GM12878 (cell line): Measurements from ENCODE around the gene DIAPH3. TPM values are rescaled to one million over a fixed set of nuclear protein-coding genes. Genes with fewer than 3 reads are reported as not detected.

Experiments used
- ATAC-seq: fragments of 200-7000 bp; cut with Tn5 transposase; 3 replicates; pipeline ENCODE4 v1.9.1; 2020; ENCODE audit warnings: mild to moderate bottlenecking, moderate library complexity
- BruUV-seq: library from RNA; stranded (reverse); fragments of 400-500 nt; replicated peaks from 2 replicates; lab custom pipeline; 2021; lab: Mats Ljungman, UMichigan
- CTCF ChIA-PET: fragments of 300-600 bp; sonication (Branson Sonifier 250); formaldehyde crosslinking; extraction: SDS; loops from one replicate; lab custom pipeline; 2021; ENCODE audit warnings: inconsistent platforms; lab: Yijun Ruan, JAX
- POLR2A ChIA-PET: fragments of 350-600 bp; formaldehyde crosslinking; extraction: SDS; loops from one replicate; lab custom pipeline; 2021; ENCODE audit warnings: inconsistent platforms; lab: Charles Lee
- RAD21 ChIA-PET: fragments of 300-600 bp; sonication (Branson Sonifier 250); formaldehyde crosslinking; loops from one replicate; lab custom pipeline; 2023; ENCODE audit warnings: antibody characterized with exemption; ENCODE audit not compliant: unreplicated experiment; lab: Charles Lee
- SMC1A ChIA-PET: fragments of 300-600 bp; sonication (Branson Sonifier 250); formaldehyde crosslinking; loops from one replicate; lab custom pipeline; 2023; ENCODE audit not compliant: unreplicated experiment, uncharacterized antibody; lab: Charles Lee
- DNase-seq: peaks from one replicate; pipeline ENCODE4 v3.0.0-alpha.2; 2011; ENCODE audit warnings: low read depth, low spot score
- FAIRE-seq: peaks from 3 replicates; lab custom pipeline; 2011; peaks lifted over from hg19 to GRCh38; lab: Jason Lieb, UNC
- H2AFZ ChIP-seq: 2 replicates; pipeline ENCODE4 v1.6.0; 2011; ENCODE audit warnings: low read depth, low read length, control low read depth; ENCODE audit not compliant: control insufficient read depth
- H3K27ac ChIP-seq: 2 replicates; pipeline ENCODE4 v1.5.1; 2011; ENCODE audit warnings: control low read depth; ENCODE audit not compliant: control insufficient read depth, insufficient read depth
- H3K27me3 ChIP-seq, 2 experiments: replicated peaks in 1 of 2; 2 replicates each; pipeline versions ENCODE4 v1.6.0 to v1.6.1; 2011; ENCODE audit warnings: low read length in 1 of 2; ENCODE audit not compliant: control insufficient read depth in 2 of 2, insufficient read depth in 2 of 2
- H3K36me3 ChIP-seq, 2 experiments: 2 replicates each; pipeline ENCODE4 v1.5.1; 2011; ENCODE audit warnings: low read length in 1 of 2; ENCODE audit not compliant: control insufficient read depth in 2 of 2, insufficient read depth in 2 of 2
- H3K4me1 ChIP-seq: 2 replicates; pipeline ENCODE4 v1.6.1; 2011; ENCODE audit warnings: mild to moderate bottlenecking, low read length, moderate library complexity, mixed read lengths; ENCODE audit not compliant: control insufficient read depth, insufficient read depth
- H3K4me2 ChIP-seq: 2 replicates; pipeline ENCODE4 v1.6.0; 2011; ENCODE audit warnings: control low read depth; ENCODE audit not compliant: control insufficient read depth, insufficient read depth
- H3K4me3 ChIP-seq: fragments of 200-600 bp; sonication (generic); 2 replicates; pipeline ENCODE4 v1.5.1; 2016
- H3K79me2 ChIP-seq: 2 replicates; pipeline ENCODE4 v1.6.0; 2011; ENCODE audit warnings: low read length; ENCODE audit not compliant: control insufficient read depth, insufficient read depth
- H3K9ac ChIP-seq: 2 replicates; pipeline ENCODE4 v1.8.0; 2011; ENCODE audit warnings: low read length, control low read depth, mixed read lengths; ENCODE audit not compliant: control insufficient read depth, insufficient read depth
- H3K9me3 ChIP-seq: replicated peaks from 3 replicates; pipeline ENCODE4 v1.5.1; 2011; ENCODE audit warnings: mild to moderate bottlenecking, low read length; ENCODE audit not compliant: control insufficient read depth, insufficient read depth
- H4K20me1 ChIP-seq: 2 replicates; pipeline ENCODE4 v1.6.0; 2011; ENCODE audit not compliant: control insufficient read depth, insufficient read depth
- BACH1 ChIP-seq: fragments of 450-650 bp; IDR thresholded peaks from 2 replicates; pipeline ENCODE4 v1.6.1; 2017; ENCODE audit warnings: mild to moderate bottlenecking, borderline replicate concordance
- BRCA1 ChIP-seq: IDR thresholded peaks from 2 replicates; pipeline ENCODE4 v1.6.1; 2011; ENCODE audit warnings: low read depth, low read length, improper control_type of control experiment
- CHD4 ChIP-seq: fragments of 200-600 bp; sonication (generic); IDR thresholded peaks from 2 replicates; pipeline ENCODE4 v1.6.1; 2016; ENCODE audit warnings: mild to moderate bottlenecking
- HDAC6 ChIP-seq: fragments of 200-600 bp; sonication (generic); IDR thresholded peaks from one replicate; pipeline ENCODE4 v1.8.0; 2017; ENCODE audit warnings: antibody characterized with exemption; ENCODE audit not compliant: unreplicated experiment
- IKZF2 ChIP-seq, 2 experiments: fragments of 450-650 bp; IDR thresholded peaks; 2 replicates each; pipeline ENCODE4 v1.6.1; 2017; ENCODE audit warnings: mild to moderate bottlenecking in 2 of 2, moderate library complexity in 2 of 2
- RB1 ChIP-seq: fragments of 450-650 bp; formaldehyde crosslinking; IDR thresholded peaks from 2 replicates; pipeline ENCODE4 v1.6.1; 2017; ENCODE audit warnings: mild to moderate bottlenecking, borderline replicate concordance
- RCOR1 ChIP-seq: conservative IDR thresholded peaks from 2 replicates; pipeline ENCODE4 v1.6.1; 2012; ENCODE audit warnings: low read depth, low read length, improper control_type of control experiment
- RELA ChIP-seq: fragments of 450-650 bp; IDR thresholded peaks from 2 replicates; pipeline ENCODE4 v1.8.0; 2014; ENCODE audit warnings: borderline replicate concordance; ENCODE audit not compliant: partially characterized antibody
- SIN3A ChIP-seq: IDR thresholded peaks from 2 replicates; pipeline ENCODE4 v1.6.1; 2012; ENCODE audit warnings: low read depth, low read length, improper control_type of control experiment
- SMAD1 ChIP-seq: fragments of 450-650 bp; IDR thresholded peaks from 2 replicates; pipeline ENCODE4 v1.6.1; 2018; ENCODE audit warnings: mild to moderate bottlenecking, low read depth; ENCODE audit not compliant: partially characterized antibody
- SREBF1 ChIP-seq: IDR thresholded peaks from 2 replicates; pipeline ENCODE4 v1.6.1; 2012; ENCODE audit warnings: mild to moderate bottlenecking, low read length
- STAT3 ChIP-seq: IDR thresholded peaks from 2 replicates; pipeline ENCODE4 v1.6.1; 2011; ENCODE audit warnings: low read depth, low read length, improper control_type of control experiment
- TCF3 ChIP-seq: IDR thresholded peaks from 2 replicates; pipeline ENCODE4 v1.6.1; 2012; ENCODE audit warnings: low read depth, mild to moderate bottlenecking, low read length, borderline replicate concordance; ENCODE audit not compliant: insufficient read depth
- WGBS: methylation state at CpG from one replicate; pipeline ENCODE4 v1.1.6; 2016; ENCODE audit warnings: low lambda C conversion rate; ENCODE audit not compliant: insufficient replicate concordance, insufficient coverage; ENCODE audit errors: missing lambda C conversion rate; 5-methylcytosine and 5-hydroxymethylcytosine counted together
- in situ Hi-C: fragments of 300-500 bp; cut with MboI; formaldehyde crosslinking; loops from 9 replicates; pipeline ENCODE4 v1.14.3; 2018; ENCODE audit warnings: mixed read lengths
- intact Hi-C: fragments of 100-400 bp; cut with micrococcal nuclease; formaldehyde crosslinking; loops from one replicate; pipeline ENCODE4 v1.14.2; 2022; ENCODE audit not compliant: unreplicated experiment
- polyA plus RNA-seq, 11 experiments: library from polyadenylated mRNA; depleted of rRNA in 4 of 11; unstranded in 6 of 11; stranded (reverse) in 5 of 11; fragments of >200 nt; fragmentation: Nextera tagmentation in 4 of 11; fragmentation: Illumina TruSeq in 1 of 11; extraction: Ambion mirVana in 4 of 11; extraction: Trizol in 1 of 11; gene quantifications; 1 replicate in 1 of 11; 2 replicates in 10 of 11; pipeline versions ENCODE4 v1.2.1 to v1.2.3, GENCODE V29; 2011 to 2016; ENCODE audit warnings: inconsistent platforms in 2 of 11, missing spikeins in 2 of 11, low read depth in 1 of 11
- total RNA-seq, 4 experiments: library from RNA; depleted of rRNA in 3 of 4; stranded (reverse); fragments of >200 nt in 3 of 4; fragmentation: Illumina TruSeq in 1 of 4; extraction: Trizol in 1 of 4; gene quantifications; 2 replicates each; pipeline versions ENCODE4 v1.2.1 to v1.2.3, GENCODE V29; 2013 to 2021

The DIAPH3 gene
- total and polyA plus RNA-seq, 10 of the 15 experiments (the other 5 are each of a cell fraction or from before 2014, with no cell fraction given): 10.1 to 25.2 (median 15.4) TPM

DNA sequence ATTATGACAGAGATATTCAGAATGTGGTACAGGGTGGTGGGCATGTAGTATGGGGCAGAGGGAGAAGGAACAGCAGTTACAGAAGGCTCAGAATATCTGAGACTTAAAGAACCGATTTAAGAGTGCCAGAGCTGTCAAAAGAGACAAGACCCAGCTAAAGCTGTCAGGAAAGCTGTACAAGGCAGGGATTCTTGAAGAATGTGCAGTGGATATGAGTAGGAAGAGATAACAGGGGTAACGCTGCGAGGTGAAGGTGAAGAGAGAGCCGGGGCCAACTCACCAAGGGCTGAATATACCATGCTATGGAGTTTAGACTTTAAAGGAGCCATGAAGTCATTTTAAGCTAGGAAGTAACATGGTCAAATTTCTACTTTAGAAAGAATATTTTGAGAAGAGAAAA is 381.0 kb downstream of the DIAPH3 start:
- no TSS peak for BruUV-seq
- intact Hi-C loops: no loop called here
- no peak overlapping the region for H2AFZ ChIP-seq
- no peak for TF ChIP-seq RELA
- TF ChIP-seq RB1: no peak
- no peak for TF ChIP-seq RCOR1
- TF ChIP-seq SMAD1: no peak
- no peak for TF ChIP-seq STAT3
- TF ChIP-seq BRCA1: no peak
- TF ChIP-seq SREBF1: no peak
- no peak for TF ChIP-seq SIN3A
- no peak for TF ChIP-seq IKZF2 (IDR thresholded peaks at IDR 0.05)
- no peak for TF ChIP-seq TCF3
- TF ChIP-seq HDAC6: no peak
- TF ChIP-seq BACH1: no peak
- TF ChIP-seq CHD4: no peak
- SMC1A ChIA-PET: interaction anchor here (1.2 kb wide), 1 partner anchor 25 kb away, joined by 3 read pairs; no protein-coding TSS in a partner anchor
- no peak overlapping the region for H3K9ac ChIP-seq
- no peak for ATAC-seq
- no peaks in the 10 kb centered on the region for H3K9me3 ChIP-seq
- no peak overlapping the region for H3K4me2 ChIP-seq
- H3K79me2 ChIP-seq: no peaks in the 10 kb centered on the region
- no peaks in the 10 kb centered on the region for H3K27me3 ChIP-seq
- H3K36me3 ChIP-seq: no peaks in the 10 kb centered on the region
- DNase-seq: no peak
- POLR2A ChIA-PET: interaction anchor here (1.4 kb wide), 1 partner anchor 28 kb away, joined by 3 read pairs; no protein-coding TSS in a partner anchor
- in situ Hi-C loops: no loop called here
- CTCF ChIA-PET: interaction anchor here (1.4 kb wide), 1 partner anchor 11 kb away, joined by 5 read pairs; no protein-coding TSS in a partner anchor
- no peak for FAIRE-seq
- no peak overlapping the region for H3K27ac ChIP-seq
- RAD21 ChIA-PET: interaction anchor here (1.2 kb wide), 1 partner anchor 124 kb away, joined by 3 read pairs; no protein-coding TSS in a partner anchor
- H3K4me3 ChIP-seq: no peak overlapping the region
- no peaks in the 10 kb centered on the region for H3K4me1 ChIP-seq
- no peaks in the 10 kb centered on the region for H4K20me1 ChIP-seq
- 97% methylated on average over 4 of the region's 4 CpGs for WGBS
